ENCODE results near the gene THAP3. TPM values are rescaled to one million over a fixed set of nuclear protein-coding genes. Genes with fewer than 3 reads are reported as not detected.
"Not testable (repeated sequence)": the region's sequence is repeated elsewhere in the genome, so short reads cannot be mapped to it uniquely, and the experiment has no call there.

The THAP3 gene
- total RNA-seq, 5 donors from 2014 or later (not counting 1 experiment from before 2014, with no cell fraction given): 12.8 to 37.1 (median 26.1) TPM

DNA sequence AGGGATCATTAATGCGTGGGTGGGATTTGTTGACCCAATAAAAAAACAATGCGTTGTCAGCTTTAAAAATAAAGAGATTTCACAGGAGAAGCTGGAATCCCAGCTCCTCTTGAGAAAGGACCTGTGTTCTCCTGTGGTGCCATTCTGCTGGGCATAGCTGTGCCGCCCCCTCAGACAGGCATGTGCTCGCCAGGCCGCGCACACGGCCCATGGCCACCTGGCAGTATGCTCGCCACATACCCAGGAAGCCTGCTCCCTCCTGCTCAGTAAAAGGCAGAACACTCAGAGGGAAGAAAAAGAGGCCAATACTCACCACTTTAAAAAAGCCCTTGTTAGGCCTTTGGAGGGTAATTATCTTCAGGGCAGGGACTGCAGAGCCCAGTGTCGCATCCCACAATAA is 13.1 kb downstream of the THAP3 start:
- WGBS (ENCODE audit: insufficient coverage): 97% methylated on average over 3 of the region's 9 CpGs
- CTCF ChIA-PET: no interaction called here
- POLR2A ChIA-PET: no interaction called here

DNA sequence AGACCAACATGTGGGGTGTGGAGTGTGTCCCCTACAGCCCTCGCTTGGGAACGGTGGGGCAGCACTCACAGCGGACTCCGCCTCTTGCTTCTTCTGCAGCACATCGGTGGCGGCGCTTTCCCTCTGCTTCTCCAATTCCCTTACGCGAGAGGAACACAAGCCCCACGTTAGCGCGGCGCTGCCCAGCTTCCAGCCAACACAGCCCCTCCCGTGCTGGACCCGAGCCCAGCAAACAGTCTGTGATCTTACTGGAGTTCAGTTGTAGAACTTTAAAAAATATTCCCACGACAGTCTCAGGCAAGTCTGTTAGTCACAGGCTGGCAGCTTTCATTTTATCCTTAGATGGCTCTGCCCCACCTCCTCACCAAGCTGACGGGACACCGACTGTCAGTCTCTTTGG is 13.6 kb downstream of the THAP3 start:
- H3K9me3 ChIP-seq: no peaks in the 10 kb centered on the region
- CTCF ChIA-PET: no interaction called here

More for the DNA sequence above, 13.1 kb downstream of the THAP3 start:
- Mint-ChIP-seq H3K9me3 (no peaks in the 10 kb centered on the region), H3K4me3 (no peak overlapping the region), H3K4me1 (no peaks in the 10 kb centered on the region), H3K36me3 (peaks cover 27% of the 10 kb centered on the region), H3K27me3 (no peaks in the 10 kb centered on the region), H3K27ac (no peak overlapping the region)
- H3K9me3 ChIP-seq: no peaks in the 10 kb centered on the region
- H3K27ac ChIP-seq (ENCODE audit: low read length): no peak overlapping the region
- ATAC-seq (replicated peaks in 1 of 4): no peak
- H3K36me3 ChIP-seq (ENCODE audit: control insufficient read depth in 2 of 2, extremely low read depth in 1 of 2, insufficient read depth in 1 of 2, low read length in 1 of 2): peaks cover 27 to 60% of the 10 kb centered on the region in 2 donors
- no peaks in the 10 kb centered on the region for H3K4me1 ChIP-seq (ENCODE audit: control insufficient read depth in 1 of 2, extremely low read depth in 1 of 2, insufficient read depth in 2 of 2, low read length in 2 of 2)
- H3K27me3 ChIP-seq (replicated peaks in 1 of 2; ENCODE audit: control insufficient read depth in 2 of 2, extremely low read depth in 1 of 2, insufficient read depth in 2 of 2, low read length in 1 of 2): no peaks in the 10 kb centered on the region
- H3K4me3 ChIP-seq (ENCODE audit: control insufficient read depth in 1 of 2, extremely low read depth in 1 of 2, low read length in 1 of 2): no peak overlapping the region
- DNase-seq: no peak

DNA sequence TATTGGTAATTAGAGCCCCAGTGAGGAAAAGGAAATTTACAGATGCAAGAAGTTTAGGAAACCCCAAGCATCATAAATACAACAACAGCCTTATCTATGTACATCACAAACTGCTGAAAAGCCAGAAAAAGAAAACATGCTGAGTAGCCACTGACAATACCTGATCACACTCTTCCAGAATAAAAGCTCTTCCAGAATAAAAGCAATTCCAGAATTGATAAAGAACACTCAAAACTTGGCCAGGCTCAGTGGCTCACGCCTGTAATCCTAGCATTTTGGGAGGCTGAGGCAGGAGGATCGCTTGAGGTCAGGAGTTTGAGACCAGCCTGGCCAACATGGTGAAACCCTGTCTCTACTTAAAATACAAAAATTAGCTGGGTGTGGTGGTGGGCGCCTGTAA is 16.2 kb downstream of the THAP3 start:
- peaks cover 28% of the 10 kb centered on the region for H3K36me3 Mint-ChIP-seq
- CTCF ChIA-PET: interaction anchor here (0.6 to 1.1 kb wide), 3 partner anchors 41 to 155 kb away, joined by 3 read pairs; no protein-coding TSS in a partner anchor
- H3K9me3 Mint-ChIP-seq; H3K27ac Mint-ChIP-seq; H3K27ac ChIP-seq (ENCODE audit: low read length); DNase-seq; H3K27me3 ChIP-seq (replicated peaks in 1 of 2; ENCODE audit: control insufficient read depth in 2 of 2, extremely low read depth in 1 of 2, insufficient read depth in 2 of 2, low read length in 1 of 2); H3K9me3 ChIP-seq; H3K4me1 ChIP-seq (ENCODE audit: control insufficient read depth in 1 of 2, extremely low read depth in 1 of 2, insufficient read depth in 2 of 2, low read length in 2 of 2); H3K4me1 Mint-ChIP-seq; POLR2A ChIA-PET; H3K4me3 Mint-ChIP-seq; H3K27me3 Mint-ChIP-seq; ATAC-seq (replicated peaks in 1 of 4); H3K4me3 ChIP-seq (ENCODE audit: control insufficient read depth in 1 of 2, extremely low read depth in 1 of 2, low read length in 1 of 2): not testable (repeated sequence)
- WGBS (ENCODE audit: insufficient coverage): no CpG with 5 or more reads among the region's 3 CpGs
- H3K36me3 ChIP-seq (ENCODE audit: control insufficient read depth in 2 of 2, extremely low read depth in 1 of 2, insufficient read depth in 1 of 2, low read length in 1 of 2): peaks cover 17 to 53% of the 10 kb centered on the region in 2 donors

More for the DNA sequence above, 13.6 kb downstream of the THAP3 start:
- Mint-ChIP-seq H3K36me3 (peaks cover 31% of the 10 kb centered on the region), H3K27me3 (no peaks in the 10 kb centered on the region), H3K4me3 (no peak overlapping the region), H3K27ac (no peak overlapping the region), H3K4me1 (no peaks in the 10 kb centered on the region), H3K9me3 (no peaks in the 10 kb centered on the region)
- Histone ChIP-seq H3K36me3 (ENCODE audit: control insufficient read depth in 2 of 2, extremely low read depth in 1 of 2, insufficient read depth in 1 of 2, low read length in 1 of 2) (peaks cover 27 to 56% of the 10 kb centered on the region in 2 donors), H3K27ac (ENCODE audit: low read length) (no peak overlapping the region), H3K27me3 (replicated peaks in 1 of 2; ENCODE audit: control insufficient read depth in 2 of 2, extremely low read depth in 1 of 2, insufficient read depth in 2 of 2, low read length in 1 of 2) (no peaks in the 10 kb centered on the region), H3K4me1 (ENCODE audit: control insufficient read depth in 1 of 2, extremely low read depth in 1 of 2, insufficient read depth in 2 of 2, low read length in 2 of 2) (no peaks in the 10 kb centered on the region), H3K4me3 (ENCODE audit: control insufficient read depth in 1 of 2, extremely low read depth in 1 of 2, low read length in 1 of 2) (no peak overlapping the region)
- POLR2A ChIA-PET: no interaction called here
- no peak for DNase-seq
- no peak for ATAC-seq (replicated peaks in 1 of 4)
- 97% methylated on average over 17 of the region's 18 CpGs for WGBS (ENCODE audit: insufficient coverage)

DNA sequence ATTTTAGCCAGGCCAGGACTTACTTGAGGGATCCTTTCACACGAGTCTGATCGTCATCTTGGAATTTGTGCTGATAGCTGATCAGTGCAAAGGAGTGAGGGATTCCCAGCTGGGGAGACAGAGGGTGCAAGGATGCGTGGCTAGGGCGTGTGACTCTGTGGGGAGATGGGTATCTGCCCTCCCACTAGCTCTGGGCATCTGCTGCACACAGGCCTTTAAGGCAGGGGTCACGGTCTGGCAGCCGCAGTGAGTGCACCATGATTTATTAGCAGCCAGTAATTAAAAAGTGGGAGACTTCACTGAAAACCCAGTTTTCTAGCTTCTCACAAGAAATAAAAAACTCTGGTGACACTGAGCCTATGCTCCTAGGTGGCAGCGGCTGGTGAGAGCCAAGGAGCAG is 20.4 kb downstream of the THAP3 start:
- 91% methylated on average over 5 of the region's 7 CpGs for WGBS (ENCODE audit: insufficient coverage)
- DNase-seq (no peak), ATAC-seq (replicated peaks in 1 of 4) (no peak)
- Histone ChIP-seq H3K27ac (ENCODE audit: low read length) (no peak overlapping the region), H3K9me3 (no peaks in the 10 kb centered on the region), H3K36me3 (ENCODE audit: control insufficient read depth in 2 of 2, extremely low read depth in 1 of 2, insufficient read depth in 1 of 2, low read length in 1 of 2) (peaks cover 9 to 21% of the 10 kb centered on the region in 2 donors), H3K4me1 (ENCODE audit: control insufficient read depth in 1 of 2, extremely low read depth in 1 of 2, insufficient read depth in 2 of 2, low read length in 2 of 2) (no peaks in the 10 kb centered on the region), H3K4me3 (ENCODE audit: control insufficient read depth in 1 of 2, extremely low read depth in 1 of 2, low read length in 1 of 2) (no peak overlapping the region), H3K27me3 (replicated peaks in 1 of 2; ENCODE audit: control insufficient read depth in 2 of 2, extremely low read depth in 1 of 2, insufficient read depth in 2 of 2, low read length in 1 of 2) (no peaks in the 10 kb centered on the region)
- CTCF ChIA-PET: interaction anchor here (0.6 to 2.5 kb wide), 3 partner anchors 70 to 159 kb away, joined by 4 to 8 read pairs (median 5); partner anchors contain the start of gene PLEKHG5 (in 1 of the 2)
- no peak overlapping the region for H3K4me3 Mint-ChIP-seq
- peaks cover 18% of the 10 kb centered on the region for H3K36me3 Mint-ChIP-seq
- no peak overlapping the region for H3K27ac Mint-ChIP-seq
- H3K4me1 Mint-ChIP-seq: no peaks in the 10 kb centered on the region
- H3K27me3 Mint-ChIP-seq: no peaks in the 10 kb centered on the region
- POLR2A ChIA-PET: interaction anchor here in 1 of 2 donors (0.6 to 1.0 kb wide), 2 partner anchors 38 to 47 kb away, joined by 3 to 4 read pairs; no protein-coding TSS in a partner anchor
- H3K9me3 Mint-ChIP-seq: no peaks in the 10 kb centered on the region

DNA sequence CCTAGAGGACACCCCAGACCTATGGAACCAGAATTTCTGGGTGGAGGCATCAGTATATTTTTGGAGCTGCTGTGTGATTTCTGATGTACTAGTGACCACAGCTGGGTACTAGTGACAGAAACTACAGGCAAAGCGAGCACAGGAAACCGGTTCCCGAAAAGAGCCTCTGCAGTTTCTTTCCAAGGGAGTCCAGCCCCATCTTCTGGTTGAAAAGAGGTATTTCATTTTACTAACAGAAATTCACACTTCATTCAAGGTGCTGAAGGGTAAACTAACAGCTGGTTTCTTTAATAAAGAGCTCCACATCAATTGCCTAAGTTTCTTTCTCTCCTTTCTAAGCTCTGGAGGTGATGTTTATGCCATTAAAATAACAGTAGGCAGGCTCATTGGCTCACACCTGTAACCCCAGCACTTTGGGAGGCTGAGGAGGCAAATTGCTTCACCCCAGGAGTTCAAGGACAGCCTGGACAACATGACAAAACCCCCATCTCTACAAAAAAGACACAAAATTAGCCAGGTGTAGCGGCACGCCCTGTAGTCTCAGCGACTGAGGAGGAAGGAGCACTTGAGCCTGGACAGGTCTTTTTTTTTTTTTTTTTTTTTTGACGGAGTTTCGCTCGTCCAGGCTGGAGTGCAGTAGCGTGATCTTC is 22.0 kb downstream of the THAP3 start:
- Histone ChIP-seq H3K9me3 (no peaks in the 10 kb centered on the region), H3K4me1 (ENCODE audit: control insufficient read depth in 1 of 2, extremely low read depth in 1 of 2, insufficient read depth in 2 of 2, low read length in 2 of 2) (no peaks in the 10 kb centered on the region), H3K4me3 (ENCODE audit: control insufficient read depth in 1 of 2, extremely low read depth in 1 of 2, low read length in 1 of 2) (no peak overlapping the region), H3K36me3 (ENCODE audit: control insufficient read depth in 2 of 2, extremely low read depth in 1 of 2, insufficient read depth in 1 of 2, low read length in 1 of 2) (peaks cover 9 to 17% of the 10 kb centered on the region in 2 donors), H3K27ac (ENCODE audit: low read length) (no peak overlapping the region), H3K27me3 (replicated peaks in 1 of 2; ENCODE audit: control insufficient read depth in 2 of 2, extremely low read depth in 1 of 2, insufficient read depth in 2 of 2, low read length in 1 of 2) (no peaks in the 10 kb centered on the region)
- no peaks in the 10 kb centered on the region for H3K27me3 Mint-ChIP-seq
- no peak overlapping the region for H3K4me3 Mint-ChIP-seq
- CTCF ChIA-PET: interaction anchor here (0.5 to 2.5 kb wide), 8 partner anchors 8 to 250 kb away, joined by 3 to 10 read pairs (median 4); partner anchors contain the start of genes NOL9 (in 2 of the 2) and TAS1R1 (in 1 of the 2)
- peaks cover 20% of the 10 kb centered on the region for H3K36me3 Mint-ChIP-seq
- ATAC-seq (replicated peaks in 1 of 4): peak; percentile 48 to 58 (median 55)
- peak in 22 of 35 experiments; percentile 5 to 66 (median 22) for DNase-seq
- POLR2A ChIA-PET: no interaction called here
- no peaks in the 10 kb centered on the region for H3K9me3 Mint-ChIP-seq
- WGBS (ENCODE audit: insufficient coverage): 88% methylated on average over 4 of the region's 10 CpGs
- H3K4me1 Mint-ChIP-seq: no peaks in the 10 kb centered on the region
- H3K27ac Mint-ChIP-seq: no peak overlapping the region

DNA sequence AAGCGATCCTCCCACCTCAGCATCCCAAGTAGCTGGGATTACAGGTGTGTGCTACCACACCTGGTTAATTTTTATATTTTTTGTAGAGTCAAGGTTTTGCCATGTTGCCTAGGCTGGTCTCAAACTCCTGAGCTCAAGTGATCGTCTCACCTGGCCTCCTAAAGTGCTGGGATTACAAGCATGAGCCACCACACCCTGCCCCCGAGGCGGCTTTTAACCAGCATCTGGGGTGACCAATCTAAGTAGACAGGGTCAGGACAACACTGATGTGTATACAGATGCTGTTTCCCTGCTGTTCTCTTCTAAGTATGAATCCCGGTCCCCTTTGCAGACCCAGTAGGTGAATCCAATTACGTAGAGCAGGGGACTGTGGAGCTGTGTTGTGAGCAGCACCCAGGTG is 23.9 kb downstream of the THAP3 start:
- H3K4me3 ChIP-seq (ENCODE audit: control insufficient read depth in 1 of 2, extremely low read depth in 1 of 2, low read length in 1 of 2): no peak overlapping the region
- no peak overlapping the region for H3K27ac ChIP-seq (ENCODE audit: low read length)
- no peaks in the 10 kb centered on the region for H3K27me3 ChIP-seq (replicated peaks in 1 of 2; ENCODE audit: control insufficient read depth in 2 of 2, extremely low read depth in 1 of 2, insufficient read depth in 2 of 2, low read length in 1 of 2)
- WGBS (ENCODE audit: insufficient coverage): 78% methylated on average over 4 of the region's 6 CpGs
- DNase-seq (no peak), ATAC-seq (replicated peaks in 1 of 4) (no peak)
- Mint-ChIP-seq H3K4me1 (no peaks in the 10 kb centered on the region), H3K36me3 (peaks cover 21% of the 10 kb centered on the region), H3K4me3 (no peak overlapping the region), H3K27ac (no peak overlapping the region), H3K9me3 (no peaks in the 10 kb centered on the region), H3K27me3 (no peaks in the 10 kb centered on the region)
- no peaks in the 10 kb centered on the region for H3K4me1 ChIP-seq (ENCODE audit: control insufficient read depth in 1 of 2, extremely low read depth in 1 of 2, insufficient read depth in 2 of 2, low read length in 2 of 2)
- ChIA-PET CTCF (interaction anchor here (0.6 to 1.2 kb wide), 3 partner anchors 53 to 254 kb away, joined by 3 to 5 read pairs (median 3); partner anchors contain the start of gene DNAJC11 (in 1 of the 2)), POLR2A (no interaction called here)
- no peaks in the 10 kb centered on the region for H3K9me3 ChIP-seq
- peaks cover 15 to 35% of the 10 kb centered on the region in 2 donors for H3K36me3 ChIP-seq (ENCODE audit: control insufficient read depth in 2 of 2, extremely low read depth in 1 of 2, insufficient read depth in 1 of 2, low read length in 1 of 2)
